Measurements from ENCODE around the gene IGF1. TPM values are rescaled to one million over a fixed set of nuclear protein-coding genes. Genes with fewer than 3 reads are reported as not detected.

Gene IGF1
- total and polyA plus RNA-seq, 10 of the 15 experiments (the other 5 are each of a cell fraction or from before 2014, with no cell fraction given) = 2.4 to 9.2 (median 3.5) TPM

DNA sequence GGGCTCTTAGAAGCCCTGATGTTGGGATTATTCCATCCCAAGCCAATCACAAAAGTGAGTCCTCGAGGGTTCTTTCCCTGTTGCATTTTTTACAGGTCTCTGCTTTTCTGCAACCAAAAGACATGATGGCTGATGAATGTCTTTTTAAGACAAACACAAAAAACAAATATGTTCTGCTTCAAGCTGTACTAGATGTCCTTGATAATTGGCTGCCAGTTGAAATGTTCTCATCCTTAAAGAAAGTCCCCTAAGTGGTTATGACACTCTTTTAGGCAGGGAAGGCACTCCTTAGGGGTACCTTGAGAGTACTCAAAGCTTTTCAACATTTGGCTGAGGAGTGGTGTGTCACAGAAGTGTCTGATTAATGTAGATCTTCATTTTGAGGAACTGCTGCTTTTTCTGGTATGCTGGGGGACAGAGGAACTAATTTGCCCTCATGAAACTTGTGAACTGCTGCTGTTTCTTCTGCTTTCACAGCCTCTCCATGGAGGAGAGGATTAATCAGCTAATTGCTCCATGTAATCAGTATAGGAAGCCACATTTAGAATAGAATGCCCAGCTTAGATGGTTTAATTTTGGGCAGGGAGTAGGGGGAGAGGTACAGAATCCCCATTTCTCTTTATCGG lies 22.8 kb upstream of the IGF1 start (continued):
- TF ChIP-seq, protein P1, sequence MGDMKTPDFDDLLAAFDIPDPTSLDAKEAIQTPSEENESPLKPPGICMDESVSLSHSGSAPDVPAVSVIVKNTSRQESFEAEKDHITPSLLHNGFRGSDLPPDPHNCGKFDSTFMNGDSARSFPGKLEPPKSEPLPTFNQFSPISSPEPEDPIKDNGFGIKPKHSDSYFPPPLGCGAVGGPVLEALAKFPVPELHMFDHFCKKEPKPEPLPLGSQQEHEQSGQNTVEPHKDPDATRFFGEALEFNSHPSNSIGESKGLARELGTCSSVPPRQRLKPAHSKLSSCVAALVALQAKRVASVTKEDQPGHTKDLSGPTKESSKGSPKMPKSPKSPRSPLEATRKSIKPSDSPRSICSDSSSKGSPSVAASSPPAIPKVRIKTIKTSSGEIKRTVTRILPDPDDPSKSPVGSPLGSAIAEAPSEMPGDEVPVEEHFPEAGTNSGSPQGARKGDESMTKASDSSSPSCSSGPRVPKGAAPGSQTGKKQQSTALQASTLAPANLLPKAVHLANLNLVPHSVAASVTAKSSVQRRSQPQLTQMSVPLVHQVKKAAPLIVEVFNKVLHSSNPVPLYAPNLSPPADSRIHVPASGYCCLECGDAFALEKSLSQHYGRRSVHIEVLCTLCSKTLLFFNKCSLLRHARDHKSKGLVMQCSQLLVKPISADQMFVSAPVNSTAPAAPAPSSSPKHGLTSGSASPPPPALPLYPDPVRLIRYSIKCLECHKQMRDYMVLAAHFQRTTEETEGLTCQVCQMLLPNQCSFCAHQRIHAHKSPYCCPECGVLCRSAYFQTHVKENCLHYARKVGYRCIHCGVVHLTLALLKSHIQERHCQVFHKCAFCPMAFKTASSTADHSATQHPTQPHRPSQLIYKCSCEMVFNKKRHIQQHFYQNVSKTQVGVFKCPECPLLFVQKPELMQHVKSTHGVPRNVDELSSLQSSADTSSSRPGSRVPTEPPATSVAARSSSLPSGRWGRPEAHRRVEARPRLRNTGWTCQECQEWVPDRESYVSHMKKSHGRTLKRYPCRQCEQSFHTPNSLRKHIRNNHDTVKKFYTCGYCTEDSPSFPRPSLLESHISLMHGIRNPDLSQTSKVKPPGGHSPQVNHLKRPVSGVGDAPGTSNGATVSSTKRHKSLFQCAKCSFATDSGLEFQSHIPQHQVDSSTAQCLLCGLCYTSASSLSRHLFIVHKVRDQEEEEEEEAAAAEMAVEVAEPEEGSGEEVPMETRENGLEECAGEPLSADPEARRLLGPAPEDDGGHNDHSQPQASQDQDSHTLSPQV (IDR thresholded peaks at IDR 0.05) = 0 out of 2 replicates have a peak, but pooled peaks have one; percentile 5
- TF ChIP-seq JUND (IDR thresholded peaks at IDR 0.05; ENCODE audit: low read depth, low read length) = no peak
- no peak for TF ChIP-seq SUPT20H (IDR thresholded peaks at IDR 0.05; ENCODE audit: borderline replicate concordance, control insufficient read depth, low read depth, low read length)
- peak; percentile 72 for TF ChIP-seq IKZF1 (conservative IDR thresholded peaks at IDR 0.05)
- no peak for TF ChIP-seq HDAC6 (IDR thresholded peaks at IDR 0.05; ENCODE audit: unreplicated experiment)
- TF ChIP-seq, protein P2, sequence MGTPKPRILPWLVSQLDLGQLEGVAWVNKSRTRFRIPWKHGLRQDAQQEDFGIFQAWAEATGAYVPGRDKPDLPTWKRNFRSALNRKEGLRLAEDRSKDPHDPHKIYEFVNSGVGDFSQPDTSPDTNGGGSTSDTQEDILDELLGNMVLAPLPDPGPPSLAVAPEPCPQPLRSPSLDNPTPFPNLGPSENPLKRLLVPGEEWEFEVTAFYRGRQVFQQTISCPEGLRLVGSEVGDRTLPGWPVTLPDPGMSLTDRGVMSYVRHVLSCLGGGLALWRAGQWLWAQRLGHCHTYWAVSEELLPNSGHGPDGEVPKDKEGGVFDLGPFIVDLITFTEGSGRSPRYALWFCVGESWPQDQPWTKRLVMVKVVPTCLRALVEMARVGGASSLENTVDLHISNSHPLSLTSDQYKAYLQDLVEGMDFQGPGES (IDR thresholded peaks at IDR 0.05) = no peak
- peak; percentile 59 for TF ChIP-seq ATF7 (IDR thresholded peaks at IDR 0.05; ENCODE audit: low read depth)
- TF ChIP-seq SMAD1 (IDR thresholded peaks at IDR 0.05; ENCODE audit: low read depth, partially characterized antibody) = no peak
- no peak for TF ChIP-seq LARP7 (IDR thresholded peaks at IDR 0.05)
- no peak for TF ChIP-seq NR2C1 (IDR thresholded peaks at IDR 0.05)
- TF ChIP-seq TARDBP (IDR thresholded peaks at IDR 0.05; ENCODE audit: borderline replicate concordance) = no peak
- no peak for TF ChIP-seq CBX5 (IDR thresholded peaks at IDR 0.05; ENCODE audit: low read depth)
- TF ChIP-seq, protein P3, sequence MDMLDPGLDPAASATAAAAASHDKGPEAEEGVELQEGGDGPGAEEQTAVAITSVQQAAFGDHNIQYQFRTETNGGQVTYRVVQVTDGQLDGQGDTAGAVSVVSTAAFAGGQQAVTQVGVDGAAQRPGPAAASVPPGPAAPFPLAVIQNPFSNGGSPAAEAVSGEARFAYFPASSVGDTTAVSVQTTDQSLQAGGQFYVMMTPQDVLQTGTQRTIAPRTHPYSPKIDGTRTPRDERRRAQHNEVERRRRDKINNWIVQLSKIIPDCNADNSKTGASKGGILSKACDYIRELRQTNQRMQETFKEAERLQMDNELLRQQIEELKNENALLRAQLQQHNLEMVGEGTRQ (IDR thresholded peaks at IDR 0.05; ENCODE audit: borderline replicate concordance, low read depth, low read length) = no peak
- TF ChIP-seq RFX5 (IDR thresholded peaks at IDR 0.05; ENCODE audit: low read depth, low read length) = no peak
- TF ChIP-seq, protein P4, sequence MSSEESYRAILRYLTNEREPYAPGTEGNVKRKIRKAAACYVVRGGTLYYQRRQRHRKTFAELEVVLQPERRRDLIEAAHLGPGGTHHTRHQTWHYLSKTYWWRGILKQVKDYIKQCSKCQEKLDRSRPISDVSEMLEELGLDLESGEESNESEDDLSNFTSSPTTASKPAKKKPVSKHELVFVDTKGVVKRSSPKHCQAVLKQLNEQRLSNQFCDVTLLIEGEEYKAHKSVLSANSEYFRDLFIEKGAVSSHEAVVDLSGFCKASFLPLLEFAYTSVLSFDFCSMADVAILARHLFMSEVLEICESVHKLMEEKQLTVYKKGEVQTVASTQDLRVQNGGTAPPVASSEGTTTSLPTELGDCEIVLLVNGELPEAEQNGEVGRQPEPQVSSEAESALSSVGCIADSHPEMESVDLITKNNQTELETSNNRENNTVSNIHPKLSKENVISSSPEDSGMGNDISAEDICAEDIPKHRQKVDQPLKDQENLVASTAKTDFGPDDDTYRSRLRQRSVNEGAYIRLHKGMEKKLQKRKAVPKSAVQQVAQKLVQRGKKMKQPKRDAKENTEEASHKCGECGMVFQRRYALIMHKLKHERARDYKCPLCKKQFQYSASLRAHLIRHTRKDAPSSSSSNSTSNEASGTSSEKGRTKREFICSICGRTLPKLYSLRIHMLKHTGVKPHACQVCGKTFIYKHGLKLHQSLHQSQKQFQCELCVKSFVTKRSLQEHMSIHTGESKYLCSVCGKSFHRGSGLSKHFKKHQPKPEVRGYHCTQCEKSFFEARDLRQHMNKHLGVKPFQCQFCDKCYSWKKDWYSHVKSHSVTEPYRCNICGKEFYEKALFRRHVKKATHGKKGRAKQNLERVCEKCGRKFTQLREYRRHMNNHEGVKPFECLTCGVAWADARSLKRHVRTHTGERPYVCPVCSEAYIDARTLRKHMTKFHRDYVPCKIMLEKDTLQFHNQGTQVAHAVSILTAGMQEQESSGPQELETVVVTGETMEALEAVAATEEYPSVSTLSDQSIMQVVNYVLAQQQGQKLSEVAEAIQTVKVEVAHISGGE (CRISPR knock-in tag; IDR thresholded peaks at IDR 0.05) = no peak
- no peak for TF ChIP-seq NFYB (IDR thresholded peaks at IDR 0.05; ENCODE audit: insufficient read depth, low read depth, low read length)
- TF ChIP-seq GATAD2B (conservative IDR thresholded peaks at IDR 0.05; ENCODE audit: low read depth) = 0 out of 2 replicates have a peak, but pooled peaks have one; percentile 25
- TF ChIP-seq, protein P5, sequence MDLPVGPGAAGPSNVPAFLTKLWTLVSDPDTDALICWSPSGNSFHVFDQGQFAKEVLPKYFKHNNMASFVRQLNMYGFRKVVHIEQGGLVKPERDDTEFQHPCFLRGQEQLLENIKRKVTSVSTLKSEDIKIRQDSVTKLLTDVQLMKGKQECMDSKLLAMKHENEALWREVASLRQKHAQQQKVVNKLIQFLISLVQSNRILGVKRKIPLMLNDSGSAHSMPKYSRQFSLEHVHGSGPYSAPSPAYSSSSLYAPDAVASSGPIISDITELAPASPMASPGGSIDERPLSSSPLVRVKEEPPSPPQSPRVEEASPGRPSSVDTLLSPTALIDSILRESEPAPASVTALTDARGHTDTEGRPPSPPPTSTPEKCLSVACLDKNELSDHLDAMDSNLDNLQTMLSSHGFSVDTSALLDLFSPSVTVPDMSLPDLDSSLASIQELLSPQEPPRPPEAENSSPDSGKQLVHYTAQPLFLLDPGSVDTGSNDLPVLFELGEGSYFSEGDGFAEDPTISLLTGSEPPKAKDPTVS (IDR thresholded peaks at IDR 0.05; ENCODE audit: low read depth, low read length) = no peak
- no peak for TF ChIP-seq MTA3 (IDR thresholded peaks at IDR 0.05; ENCODE audit: borderline replicate concordance, low read length)
- TF ChIP-seq KDM1A (IDR thresholded peaks at IDR 0.05; ENCODE audit: borderline replicate concordance) = no peak
